ENCODE results near the gene FGFR2. TPM values are rescaled to one million over a fixed set of nuclear protein-coding genes. Genes with fewer than 3 reads are reported as not detected.

Gene FGFR2
- total RNA-seq, 4 donors from 2014 or later = 0.11 to 0.31 (median 0.22) TPM; not detected in 1

DNA sequence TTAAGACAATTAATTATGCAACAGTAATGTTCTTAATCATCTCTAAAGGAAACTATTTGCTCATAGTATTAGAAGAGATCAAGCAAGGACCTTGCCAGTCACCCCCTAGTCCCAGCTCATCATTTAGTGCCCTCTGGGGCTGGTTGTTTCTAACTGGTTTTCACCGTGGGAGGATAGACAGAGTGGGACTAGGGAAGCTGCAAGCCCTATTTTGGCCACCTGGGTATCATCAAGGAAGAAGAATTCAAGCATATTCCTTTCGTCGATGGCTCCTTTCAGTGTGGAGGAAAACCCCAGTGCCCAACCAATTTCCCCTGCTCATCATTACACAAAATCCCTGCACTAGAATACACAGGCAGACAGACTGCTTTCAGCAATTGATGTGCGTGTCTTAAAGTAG lies 30.6 kb upstream of the FGFR2 start:
- Histone ChIP-seq H3K36me3 (no peaks in the 10 kb centered on the region), H3K4me3 (no peak overlapping the region), H3K27me3 (peaks cover 0 to 5% (median 0%) of the 10 kb centered on the region in 3 donors), H3K27ac (no peak overlapping the region), H3K9me3 (no peaks in the 10 kb centered on the region), H3K4me1 (no peaks in the 10 kb centered on the region)
- no peak for ATAC-seq
- intact Hi-C loops (cut with DNase I; ENCODE audit: low total_unique reads) = no loop called here
- no peak for DNase-seq
- TF ChIP-seq POLR2A (IDR thresholded peaks at IDR 0.05) (no peak), CTCF (IDR thresholded peaks at IDR 0.05 in 4 of 5, conservative IDR thresholded peaks at IDR 0.05 in 1 of 5) (no peak)
- in situ Hi-C loops (cut with MboI; ENCODE audit: low sequenced_read_pairs in 4 of 4) = no loop called here

- in situ Hi-C loops (cut with MboI; ENCODE audit: low sequenced_read_pairs in 4 of 4) = no loop called here
- H3K36me3 ChIP-seq = no peaks in the 10 kb centered on the region
- ATAC-seq (no peak), DNase-seq (no peak)
- no peak overlapping the region for H3K27ac ChIP-seq
- peaks cover 0 to 5% (median 0%) of the 10 kb centered on the region in 3 donors for H3K27me3 ChIP-seq
- no peaks in the 10 kb centered on the region for H3K9me3 ChIP-seq
- intact Hi-C loops (cut with DNase I; ENCODE audit: low total_unique reads) = no loop called here
- H3K4me1 ChIP-seq = no peaks in the 10 kb centered on the region
- H3K4me3 ChIP-seq = no peak overlapping the region
- TF ChIP-seq CTCF (IDR thresholded peaks at IDR 0.05 in 4 of 5, conservative IDR thresholded peaks at IDR 0.05 in 1 of 5) = no peak
- TF ChIP-seq POLR2A (IDR thresholded peaks at IDR 0.05) = no peak
Observed at GRCh38 chr10:121627876-121628581, 29.8 kb upstream of the FGFR2 start.

- peaks cover 0 to 7% (median 0%) of the 10 kb centered on the region in 3 donors for H3K27me3 ChIP-seq
- no peak for ATAC-seq
- in situ Hi-C loops (cut with MboI; ENCODE audit: low sequenced_read_pairs in 4 of 4) (loop anchor here in 2 of 4 donors (25.0 kb wide), 2 partner anchors 663 to 688 kb away; no protein-coding TSS in a partner anchor), intact Hi-C loops (cut with DNase I; ENCODE audit: low total_unique reads) (no loop called here)
- no peak overlapping the region for H3K27ac ChIP-seq
- H3K9me3 ChIP-seq = no peaks in the 10 kb centered on the region
- TF ChIP-seq POLR2A (IDR thresholded peaks at IDR 0.05) (no peak), CTCF (IDR thresholded peaks at IDR 0.05 in 4 of 5, conservative IDR thresholded peaks at IDR 0.05 in 1 of 5) (no peak)
- DNase-seq = no peak
- no peaks in the 10 kb centered on the region for H3K36me3 ChIP-seq
- H3K4me3 ChIP-seq = no peak overlapping the region
- no peaks in the 10 kb centered on the region for H3K4me1 ChIP-seq
Observed at GRCh38 chr10:121624836-121625486, 26.7 kb upstream of the FGFR2 start.

DNA sequence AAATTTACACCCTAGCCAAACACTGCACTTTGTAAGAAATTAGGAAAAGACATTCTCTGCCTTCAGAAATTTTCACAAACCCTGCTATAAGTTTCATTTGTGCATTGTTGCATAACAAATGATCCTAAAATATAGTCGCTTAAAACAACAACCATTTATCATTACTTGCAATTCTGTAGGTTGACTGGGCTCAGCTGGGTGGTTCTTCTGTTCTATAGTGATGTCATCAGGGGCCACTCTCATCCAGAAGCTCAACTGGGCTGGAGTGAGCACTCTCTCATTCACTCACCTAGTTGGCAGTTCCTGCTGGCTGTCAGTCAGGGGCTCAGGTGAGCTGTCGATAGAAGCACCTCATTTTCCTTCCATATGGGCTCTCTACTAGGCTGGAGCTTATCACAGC lies 20.7 kb upstream of the FGFR2 start:
- no peak for TF ChIP-seq POLR2A (IDR thresholded peaks at IDR 0.05)
- TF ChIP-seq CTCF (IDR thresholded peaks at IDR 0.05 in 4 of 5, conservative IDR thresholded peaks at IDR 0.05 in 1 of 5) = no peak
- H3K4me3 ChIP-seq = no peak overlapping the region
- DNase-seq = no peak
- H3K36me3 ChIP-seq = no peaks in the 10 kb centered on the region
- H3K27ac ChIP-seq = no peak overlapping the region
- in situ Hi-C loops (cut with MboI; ENCODE audit: low sequenced_read_pairs in 4 of 4) = loop anchor here in 2 of 4 donors (25.0 kb wide), 2 partner anchors 657 to 682 kb away; no protein-coding TSS in a partner anchor
- intact Hi-C loops (cut with DNase I; ENCODE audit: low total_unique reads) = no loop called here
- H3K9me3 ChIP-seq = no peaks in the 10 kb centered on the region
- no peak for ATAC-seq
- peaks cover 0 to 2% (median 0%) of the 10 kb centered on the region in 3 donors for H3K27me3 ChIP-seq
- H3K4me1 ChIP-seq = no peaks in the 10 kb centered on the region

Measured in gastrocnemius medialis (tissue), 4 donors.